Measurements from ENCODE around the gene MRPL57. TPM values are rescaled to one million over a fixed set of nuclear protein-coding genes. Genes with fewer than 3 reads are reported as not detected.

Gene MRPL57
- total RNA-seq, 1 experiment from 2014 or later: 26.3 TPM

DNA sequence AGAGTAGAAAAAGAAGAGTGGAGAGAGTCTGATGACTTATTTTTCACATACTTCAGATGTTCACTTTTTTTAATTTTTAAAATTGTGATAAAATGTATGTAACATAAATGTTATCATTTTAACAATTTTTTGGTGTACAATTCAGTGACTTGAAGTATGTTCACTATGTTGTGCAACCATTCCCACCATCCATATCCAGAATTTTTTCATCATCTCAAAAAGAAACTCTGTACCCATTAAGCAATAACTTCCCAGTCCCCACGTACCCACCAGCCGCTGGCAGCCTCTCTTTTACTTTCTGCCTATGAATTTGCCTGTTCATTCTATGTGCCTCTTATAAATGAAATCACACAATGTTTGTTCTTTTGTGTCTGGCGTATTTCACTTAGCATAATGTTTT lies 43.4 kb upstream of the MRPL57 start:
- Histone ChIP-seq H3K79me2 (ENCODE audit: insufficient read depth, low read length) (no peaks in the 10 kb centered on the region), H3K27ac (ENCODE audit: low read depth, low read length) (no peak overlapping the region), H3K27me3 (ENCODE audit: insufficient read depth, low read length) (no peaks in the 10 kb centered on the region), H4K20me1 (ENCODE audit: insufficient read depth) (no peaks in the 10 kb centered on the region), H2AFZ (ENCODE audit: low read depth, low read length, poor library complexity, severe bottlenecking) (peak overlapping the region; percentile 8), H3K4me3 (replicated peaks in 1 of 2; ENCODE audit: low read depth in 1 of 2, low read length in 2 of 2) (no peak overlapping the region), H3K4me2 (ENCODE audit: low read length) (no peak overlapping the region), H3K36me3 (ENCODE audit: control insufficient read depth in 1 of 2, insufficient read depth in 2 of 2, low read length in 2 of 2) (no peaks in the 10 kb centered on the region), H3K9ac (ENCODE audit: low read length) (no peak overlapping the region), H3K4me1 (ENCODE audit: control insufficient read depth in 1 of 2, insufficient read depth in 2 of 2, low read length in 2 of 2) (peaks cover 7 to 9% of the 10 kb centered on the region in 2 experiments; a peak in 3 of 4 replicates), H3K9me3 (ENCODE audit: control insufficient read depth in 1 of 2, insufficient read depth in 1 of 2, low read depth in 1 of 2, low read length in 2 of 2) (no peaks in the 10 kb centered on the region), H3K9me2 (ENCODE audit: insufficient read depth) (no peaks in the 10 kb centered on the region)
- TF ChIP-seq EGR1 (IDR thresholded peaks at IDR 0.05; ENCODE audit: low read depth): no peak
- no peak for TF ChIP-seq CBX3 (IDR thresholded peaks at IDR 0.05; ENCODE audit: low read depth)
- no peak for TF ChIP-seq POLR2AphosphoS5 (IDR thresholded peaks at IDR 0.05; ENCODE audit: low read depth, low read length)
- no peak for TF ChIP-seq ZBTB33 (IDR thresholded peaks at IDR 0.05; ENCODE audit: extremely low read depth, insufficient replicate concordance, low read length)
- ATAC-seq: no peak
- DNase-seq (ENCODE audit: low read depth, low spot score): no peak
- POLR2A ChIA-PET: interaction anchor here (1.0 kb wide), 1 partner anchor 190 kb away, joined by 3 read pairs; no protein-coding TSS in a partner anchor
- no TSS peak for BruUV-seq (replicated peaks)
- RAD21 ChIA-PET (ENCODE audit: low non-redundant PET in 1 of 2, low total read pairs in 2 of 2, uncharacterized antibody in 2 of 2, unreplicated experiment in 2 of 2): no interaction called here
- intact Hi-C loops (cut with micrococcal nuclease): no loop called here
- CTCF ChIA-PET: interaction anchor here (1.0 to 1.4 kb wide), 2 partner anchors 189 to 191 kb away, joined by 6 to 15 read pairs; no protein-coding TSS in a partner anchor

- H2AFZ ChIP-seq (ENCODE audit: low read depth, low read length, poor library complexity, severe bottlenecking): no peak overlapping the region
Observed at GRCh38 chr13:21134475-21134874, 42.0 kb upstream of the MRPL57 start.

More at GRCh38 chr13:21134475-21134874, 42.0 kb upstream of the MRPL57 start:
- H3K9ac ChIP-seq (ENCODE audit: low read length): no peak overlapping the region
- POLR2A ChIA-PET: no interaction called here
- no peak overlapping the region for H3K27ac ChIP-seq (ENCODE audit: low read depth, low read length)
- CTCF ChIA-PET: interaction anchor here (0.8 kb wide), 1 partner anchor 191 kb away, joined by 3 read pairs; no protein-coding TSS in a partner anchor
- intact Hi-C loops (cut with micrococcal nuclease): loop anchor here (1.0 kb wide), 1 partner anchor 191 kb away; no protein-coding TSS in a partner anchor
- no peak overlapping the region for H3K4me3 ChIP-seq (replicated peaks in 1 of 2; ENCODE audit: low read depth in 1 of 2, low read length in 2 of 2)
- H3K9me3 ChIP-seq (ENCODE audit: control insufficient read depth in 1 of 2, insufficient read depth in 1 of 2, low read depth in 1 of 2, low read length in 2 of 2): no peaks in the 10 kb centered on the region
- H4K20me1 ChIP-seq (ENCODE audit: insufficient read depth): no peaks in the 10 kb centered on the region
- H3K9me2 ChIP-seq (ENCODE audit: insufficient read depth): no peaks in the 10 kb centered on the region
- H3K79me2 ChIP-seq (ENCODE audit: insufficient read depth, low read length): no peaks in the 10 kb centered on the region
- H3K4me2 ChIP-seq (ENCODE audit: low read length): no peak overlapping the region
- ATAC-seq (no peak), DNase-seq (ENCODE audit: low read depth, low spot score) (no peak)
- H3K27me3 ChIP-seq (ENCODE audit: insufficient read depth, low read length): no peaks in the 10 kb centered on the region
- TF ChIP-seq RAD21 (IDR thresholded peaks at IDR 0.05; ENCODE audit: low read depth) (no peak), SIN3A (IDR thresholded peaks at IDR 0.05; ENCODE audit: low read depth) (no peak), ZBTB33 (IDR thresholded peaks at IDR 0.05; ENCODE audit: extremely low read depth, insufficient replicate concordance, low read length) (no peak), FOSL1 (IDR thresholded peaks at IDR 0.05; ENCODE audit: low read depth) (no peak), CEBPB (IDR thresholded peaks at IDR 0.05; ENCODE audit: low read depth) (no peak), EZH2 (IDR thresholded peaks at IDR 0.05) (no peak), ZFX (IDR thresholded peaks at IDR 0.05) (no peak), POLR2AphosphoS5 (IDR thresholded peaks at IDR 0.05; ENCODE audit: low read depth, low read length) (no peak), ZNF274 (IDR thresholded peaks at IDR 0.05; ENCODE audit: low read depth, low read length) (no peak), ELF1 (IDR thresholded peaks at IDR 0.05; ENCODE audit: borderline replicate concordance, low read depth) (no peak), YY1 (IDR thresholded peaks at IDR 0.05; ENCODE audit: extremely low read depth, insufficient replicate concordance, low read depth, low read length) (no peak), SP1 (IDR thresholded peaks at IDR 0.05; ENCODE audit: low read depth) (no peak)
- TF ChIP-seq, protein P1, sequence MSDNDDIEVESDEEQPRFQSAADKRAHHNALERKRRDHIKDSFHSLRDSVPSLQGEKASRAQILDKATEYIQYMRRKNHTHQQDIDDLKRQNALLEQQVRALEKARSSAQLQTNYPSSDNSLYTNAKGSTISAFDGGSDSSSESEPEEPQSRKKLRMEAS (IDR thresholded peaks at IDR 0.05): no peak
- H3K36me3 ChIP-seq (ENCODE audit: control insufficient read depth in 1 of 2, insufficient read depth in 2 of 2, low read length in 2 of 2): no peaks in the 10 kb centered on the region
- RAD21 ChIA-PET (ENCODE audit: low non-redundant PET in 1 of 2, low total read pairs in 2 of 2, uncharacterized antibody in 2 of 2, unreplicated experiment in 2 of 2): no interaction called here
- BruUV-seq (replicated peaks): no TSS peak
- peaks cover 7 to 21% of the 10 kb centered on the region in 2 experiments; a peak in 3 of 4 replicates for H3K4me1 ChIP-seq (ENCODE audit: control insufficient read depth in 1 of 2, insufficient read depth in 2 of 2, low read length in 2 of 2)
